GM19467 (cell line): ENCODE measurements around the gene ALKBH6.

Experiments
- ATAC-seq: cut with Tn5 transposase; IDR thresholded peaks from one replicate; pipeline ENCODE4 v1.9.1; 2021; ENCODE audit warnings: mild to moderate bottlenecking, moderate library complexity; ENCODE audit not compliant: unreplicated experiment

The ALKBH6 gene

DNA sequence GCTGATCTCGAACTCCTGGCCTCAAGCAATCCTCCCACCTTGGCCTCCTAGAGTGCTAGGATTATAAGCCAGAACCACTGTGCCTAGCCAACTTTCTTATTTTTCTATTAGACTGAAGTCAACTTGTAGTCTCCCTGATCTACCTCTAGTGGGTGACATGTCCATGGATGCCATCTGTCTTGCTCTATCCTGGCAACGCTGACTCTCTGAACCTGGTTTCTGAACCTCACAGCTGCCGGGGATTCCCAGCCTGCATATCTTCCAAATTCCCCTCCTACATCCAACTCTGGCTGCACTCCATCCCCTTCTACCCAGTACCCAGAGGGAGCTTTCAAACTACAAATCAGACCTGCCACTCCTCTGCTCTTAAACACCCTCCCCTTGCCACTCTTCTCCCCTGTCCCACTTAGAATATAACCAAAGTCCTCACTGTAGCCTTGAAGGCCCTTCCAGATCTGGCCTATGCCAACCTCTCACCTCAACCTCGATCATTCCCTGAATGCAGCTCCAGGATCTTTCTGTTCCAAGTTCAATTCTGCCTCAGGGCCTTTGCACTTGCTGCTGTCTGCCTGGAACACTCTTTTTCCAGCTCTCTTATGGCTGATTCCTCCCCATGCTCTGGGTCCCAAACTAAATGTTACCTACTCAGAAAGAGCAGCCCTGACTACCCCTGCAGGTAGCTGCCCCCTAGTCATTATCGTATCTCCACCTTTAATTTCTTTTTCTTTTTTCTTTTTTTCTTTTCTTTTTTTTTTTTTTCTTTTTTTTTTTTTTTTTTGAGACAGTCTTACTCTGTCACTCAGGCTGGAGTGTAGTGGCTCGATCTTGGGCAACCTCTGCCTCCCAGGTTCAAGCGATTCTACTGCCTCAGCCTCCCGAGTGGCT is 16.5 kb upstream of the ALKBH6 start:
- ATAC-seq, result no peak

DNA sequence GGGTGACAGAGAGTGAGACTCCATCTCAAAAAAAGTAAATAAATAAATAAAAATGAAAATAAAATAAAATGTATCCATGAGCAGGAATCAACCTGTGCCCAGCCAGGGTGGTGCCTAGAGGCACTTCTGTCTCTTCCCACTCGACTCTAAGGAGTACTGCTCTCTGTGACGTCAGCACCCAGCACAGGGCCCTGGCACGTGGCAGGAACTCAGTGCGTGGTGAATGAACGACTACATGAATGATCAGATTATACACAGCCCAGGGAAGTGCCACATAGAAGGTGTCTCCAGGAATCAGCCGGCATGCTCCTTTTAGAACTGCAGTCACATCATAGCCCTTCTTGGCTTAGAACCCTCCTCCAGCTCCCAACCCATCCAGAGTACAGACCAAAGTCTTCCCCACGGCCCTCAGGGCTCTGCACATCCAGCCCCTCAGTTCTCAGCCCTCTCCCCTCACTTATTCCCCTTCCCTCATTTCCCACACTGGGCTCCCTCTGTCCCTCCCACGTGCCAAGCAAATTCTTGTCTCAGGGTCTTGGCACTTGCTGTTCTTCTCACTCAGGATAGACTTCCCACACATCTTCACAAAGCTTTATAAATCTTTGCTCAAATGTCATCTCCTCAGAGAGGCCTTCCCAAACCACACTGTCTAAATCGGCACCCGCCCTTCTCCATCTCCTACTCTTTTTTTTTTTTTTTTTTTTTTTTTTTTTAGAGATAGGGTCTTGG is 14.5 kb upstream of the ALKBH6 start:
- no peak for ATAC-seq

DNA sequence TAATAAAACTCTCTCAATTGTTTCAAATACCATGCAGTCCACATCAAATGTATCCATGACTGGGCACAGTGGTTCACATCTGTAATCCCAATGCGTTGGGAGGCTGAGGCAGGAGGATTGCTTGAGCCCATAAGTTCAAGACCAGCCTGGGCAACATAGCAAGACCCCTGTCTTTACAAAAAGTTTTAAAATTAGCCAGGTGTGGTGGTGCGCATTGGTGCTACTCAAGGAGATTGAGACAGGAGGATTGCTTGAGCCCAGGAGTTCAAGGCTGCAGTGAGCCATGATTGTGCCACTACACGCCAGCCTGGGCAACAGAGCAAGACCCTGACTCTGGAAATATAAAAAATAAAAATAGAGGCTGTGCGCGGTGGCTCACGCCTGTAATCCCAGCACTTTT is 13.7 kb upstream of the ALKBH6 start:
- ATAC-seq, result no peak

GRCh38 chr19:36026091-36026876 is 12.3 kb upstream of the ALKBH6 start:
- no peak for ATAC-seq

- ATAC-seq, result no peak
Observed at GRCh38 chr19:36025541-36025940, 11.5 kb upstream of the ALKBH6 start.

DNA sequence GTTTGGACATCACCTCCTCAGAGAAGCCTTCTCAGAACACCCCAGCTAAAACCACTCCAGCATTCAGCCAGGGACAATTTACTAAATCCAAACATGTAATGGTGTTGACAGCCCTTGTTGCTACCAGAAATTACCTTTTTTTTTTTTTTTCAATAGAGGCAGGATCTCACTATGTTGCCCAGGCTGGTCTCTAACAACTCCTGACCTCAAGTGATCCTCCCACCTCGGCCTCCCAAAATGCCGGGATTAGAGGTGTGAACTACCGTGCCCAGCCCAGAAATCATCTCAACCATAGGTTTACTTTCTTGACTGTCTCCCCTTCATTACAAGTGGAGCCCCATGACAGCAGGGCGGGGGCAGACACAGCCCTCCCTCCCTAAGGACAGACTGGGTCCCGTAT is 9.4 kb upstream of the ALKBH6 start:
- no peak for ATAC-seq

DNA sequence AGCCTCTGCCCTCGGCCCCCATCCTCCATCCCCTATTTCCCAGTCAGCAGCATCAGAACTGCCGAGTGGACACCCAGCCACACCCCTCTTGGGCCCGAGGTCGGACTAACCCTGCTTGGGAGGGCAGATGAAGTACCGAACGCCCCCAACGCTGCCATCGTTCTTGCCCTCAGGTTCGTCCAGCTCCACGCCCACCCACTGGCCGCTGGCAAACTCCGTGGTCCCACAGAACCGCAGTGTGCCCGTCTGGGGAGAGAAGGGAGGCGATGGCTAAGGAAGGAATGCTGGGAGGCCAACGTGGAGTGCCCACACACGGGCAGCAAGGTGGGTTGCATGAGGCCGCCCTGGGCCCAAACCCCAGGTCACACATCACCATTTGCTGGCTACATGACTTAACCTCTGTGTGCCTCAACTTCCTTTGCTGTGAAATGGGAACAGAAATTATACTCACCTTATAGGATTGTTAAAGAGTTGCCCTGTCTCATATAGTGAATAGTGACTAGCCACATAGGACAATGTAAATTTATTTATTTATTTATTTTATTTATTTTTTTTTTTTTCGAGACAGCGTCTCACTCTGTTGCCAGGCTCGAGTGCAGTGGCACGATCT is 5.2 kb upstream of the ALKBH6 start:
- no peak for ATAC-seq

- ATAC-seq, result no peak
Observed at GRCh38 chr19:36013280-36014011, 567 bp downstream of the ALKBH6 start.

DNA sequence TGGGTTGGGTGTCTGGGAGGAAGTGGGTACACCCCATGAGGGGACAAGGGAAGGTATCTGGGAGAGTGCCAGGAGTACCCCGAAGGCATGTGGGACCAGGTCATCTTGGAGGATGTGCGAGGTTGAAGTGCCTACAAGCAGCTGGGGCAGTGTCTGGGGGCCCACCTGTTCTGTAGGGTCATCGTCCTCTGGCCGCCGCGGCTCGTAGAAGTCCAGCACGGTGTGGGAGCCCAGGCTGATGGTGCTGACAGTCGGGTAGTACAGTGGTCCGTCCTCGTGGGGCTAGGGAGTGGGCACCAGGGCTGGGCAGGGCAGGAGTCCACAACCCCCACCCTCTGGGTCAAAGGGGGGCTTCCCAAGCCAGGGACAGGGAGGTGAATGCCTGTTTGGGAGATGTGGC is 3.6 kb downstream of the ALKBH6 start:
- no peak for ATAC-seq

- ATAC-seq, result no peak
Observed at GRCh38 chr19:36009633-36010379, 4.2 kb downstream of the ALKBH6 start.

DNA sequence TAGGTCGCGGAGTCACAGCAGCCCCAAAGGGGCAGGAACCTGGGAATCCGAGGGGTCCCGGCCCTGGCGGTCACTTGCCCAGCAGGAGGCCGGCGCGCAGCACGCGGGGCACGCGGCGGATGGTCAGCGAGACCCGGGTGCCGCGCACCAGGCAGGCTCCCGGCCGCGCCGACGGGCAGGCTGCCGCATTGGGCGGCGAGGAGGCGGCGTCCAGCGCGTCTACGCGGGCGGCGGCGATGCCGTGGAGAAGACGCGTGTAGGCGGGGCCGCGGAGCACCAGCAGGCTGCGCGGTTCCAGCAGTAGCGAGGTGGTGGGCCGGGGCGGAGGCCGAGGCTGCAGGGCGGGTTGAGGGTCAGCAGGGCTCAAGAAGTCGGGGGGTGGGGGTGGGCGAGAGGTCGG is 4.8 kb downstream of the ALKBH6 start:
- ATAC-seq, result no peak

DNA sequence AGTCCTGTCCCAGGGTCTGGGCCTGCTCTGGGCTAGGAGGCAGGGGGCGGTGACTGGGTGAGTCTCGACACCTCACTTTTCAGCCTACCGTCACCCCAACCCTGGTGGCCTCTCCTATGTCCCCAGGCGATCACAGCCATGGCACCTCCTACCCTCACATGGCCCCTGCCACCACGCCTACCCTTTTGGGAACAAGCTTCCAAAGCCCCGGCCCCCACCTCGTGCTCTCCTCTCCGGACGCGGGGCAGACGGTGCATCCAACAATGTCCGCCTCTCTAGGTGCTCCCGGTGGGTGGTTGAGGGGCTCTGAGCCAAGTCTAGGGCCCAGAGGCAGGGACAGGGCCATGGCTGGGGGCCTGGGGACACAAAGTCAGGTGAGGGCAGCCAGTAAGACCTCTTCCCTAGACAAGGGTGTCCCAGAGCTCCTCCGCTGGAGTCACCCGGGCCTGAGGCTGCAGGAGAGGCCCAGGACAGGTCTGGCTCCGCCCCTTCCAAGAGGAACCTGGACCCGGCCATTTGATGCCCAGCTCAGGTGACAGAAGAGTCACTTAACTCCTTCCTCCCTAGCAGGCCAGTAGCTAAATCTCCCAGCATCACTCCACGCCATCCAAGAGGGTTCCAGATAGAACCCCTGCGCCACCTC is 5.6 kb downstream of the ALKBH6 start, which contains the start of gene SYNE4:
Gene SYNE4 (minus strand): TSS at position 478 of the 643 bp plus-strand sequence. CDS start 132 bp downstream, at position 346.
- ATAC-seq, result no peak

DNA sequence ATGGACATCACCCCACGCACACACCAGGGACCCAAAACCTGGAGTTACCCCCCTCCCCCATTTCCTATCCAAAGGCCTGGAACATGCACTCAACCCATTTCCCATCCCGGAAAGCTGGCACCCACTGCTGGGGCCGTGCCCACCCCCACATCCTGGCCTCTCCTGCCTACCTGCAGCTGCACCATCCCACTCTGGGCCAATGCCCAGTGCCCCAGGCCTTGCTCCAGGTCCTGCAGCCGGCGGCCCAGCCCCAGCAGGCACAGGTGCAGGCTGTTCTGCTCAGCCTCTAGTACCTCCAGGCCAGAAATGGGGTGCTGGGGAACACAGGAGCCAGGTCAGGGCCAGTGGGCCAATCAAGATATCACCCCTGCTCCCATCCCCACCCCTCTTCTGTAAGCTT is 7.1 kb downstream of the ALKBH6 start:
- ATAC-seq, result no peak

DNA sequence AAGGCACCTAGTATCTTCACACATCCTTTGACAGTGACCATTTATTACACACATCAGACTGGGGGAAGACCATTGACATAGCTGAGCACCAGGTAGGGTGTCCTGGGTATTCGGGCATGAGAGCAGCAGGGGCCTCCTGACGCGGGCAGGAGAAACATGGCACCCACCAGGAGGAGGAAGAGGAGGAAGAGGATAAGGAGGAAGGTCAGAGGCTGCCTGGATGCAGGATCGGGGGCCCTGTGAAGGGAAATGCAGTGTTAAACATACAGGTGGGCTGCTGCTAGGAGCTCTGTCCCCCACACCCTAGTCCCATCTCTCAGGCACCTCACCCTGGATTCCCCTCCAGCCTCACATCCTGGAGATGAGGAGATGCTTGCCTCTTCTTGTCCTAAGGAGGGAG is 10.7 kb downstream of the ALKBH6 start:
- no peak for ATAC-seq

DNA sequence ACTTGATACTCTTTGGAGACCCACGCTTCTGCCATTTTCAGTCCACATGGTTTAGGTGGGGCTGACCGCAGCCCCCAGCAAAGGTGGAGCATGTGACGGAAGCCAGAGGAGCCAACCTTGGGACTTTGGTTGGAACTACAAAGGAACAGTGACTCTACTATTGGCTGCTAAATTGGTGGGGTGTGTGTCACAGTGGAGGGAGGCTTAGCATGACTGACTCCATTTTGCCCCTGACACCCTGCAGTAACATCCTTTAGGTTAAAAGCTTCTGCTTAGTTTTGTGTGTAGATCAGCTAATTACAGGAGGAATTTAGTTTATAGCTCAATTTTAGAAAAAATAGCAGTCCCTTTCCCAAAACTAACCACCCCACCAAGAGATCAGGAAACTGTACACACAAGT is 12.4 kb downstream of the ALKBH6 start:
- no peak for ATAC-seq

- ATAC-seq, result no peak
Observed at GRCh38 chr19:35996777-35997176, 17.2 kb downstream of the ALKBH6 start.

GRCh38 chr19:35995048-35995993 is 18.7 kb downstream of the ALKBH6 start, which contains the start of gene SDHAF1:
SDHAF1 (plus strand) TSS chr19:35995188; CDS start chr19:35995275, 87 bp downstream.
- peak; percentile 78 for ATAC-seq
